GM19099 (cell line): ENCODE data around the gene DLGAP1.

ENCODE experiments used
- POLR2A ChIP-seq: IDR thresholded peaks from 3 replicates; pipeline ENCODE4 v1.6.1; 2011; ENCODE audit warnings: low read depth; ENCODE audit not compliant: insufficient read length; ENCODE audit errors: extremely low read depth

The DLGAP1 gene

GRCh38 chr18:3775996-3776395 is 679.1 kb downstream of the DLGAP1 start:
- no peak for TF ChIP-seq POLR2A

DNA sequence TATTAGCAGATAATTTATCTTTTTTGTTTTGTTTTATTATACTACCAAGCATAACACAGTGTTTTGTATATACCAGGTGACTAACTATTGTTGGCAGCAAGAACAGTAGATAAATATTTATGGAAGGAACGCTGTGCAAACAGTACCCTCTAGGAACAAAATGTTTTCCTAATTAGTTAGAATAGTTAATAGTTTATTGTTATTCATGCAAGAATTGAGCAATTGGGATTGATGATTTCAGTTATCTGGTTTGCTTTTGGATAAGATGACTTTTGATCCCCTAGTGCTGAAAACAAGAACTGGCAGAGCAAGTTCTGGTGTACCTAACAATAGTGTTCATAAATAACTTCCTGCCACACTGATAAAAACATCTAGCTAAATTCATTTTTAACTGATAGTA is 681.8 kb downstream of the DLGAP1 start:
- no peak for TF ChIP-seq POLR2A

DNA sequence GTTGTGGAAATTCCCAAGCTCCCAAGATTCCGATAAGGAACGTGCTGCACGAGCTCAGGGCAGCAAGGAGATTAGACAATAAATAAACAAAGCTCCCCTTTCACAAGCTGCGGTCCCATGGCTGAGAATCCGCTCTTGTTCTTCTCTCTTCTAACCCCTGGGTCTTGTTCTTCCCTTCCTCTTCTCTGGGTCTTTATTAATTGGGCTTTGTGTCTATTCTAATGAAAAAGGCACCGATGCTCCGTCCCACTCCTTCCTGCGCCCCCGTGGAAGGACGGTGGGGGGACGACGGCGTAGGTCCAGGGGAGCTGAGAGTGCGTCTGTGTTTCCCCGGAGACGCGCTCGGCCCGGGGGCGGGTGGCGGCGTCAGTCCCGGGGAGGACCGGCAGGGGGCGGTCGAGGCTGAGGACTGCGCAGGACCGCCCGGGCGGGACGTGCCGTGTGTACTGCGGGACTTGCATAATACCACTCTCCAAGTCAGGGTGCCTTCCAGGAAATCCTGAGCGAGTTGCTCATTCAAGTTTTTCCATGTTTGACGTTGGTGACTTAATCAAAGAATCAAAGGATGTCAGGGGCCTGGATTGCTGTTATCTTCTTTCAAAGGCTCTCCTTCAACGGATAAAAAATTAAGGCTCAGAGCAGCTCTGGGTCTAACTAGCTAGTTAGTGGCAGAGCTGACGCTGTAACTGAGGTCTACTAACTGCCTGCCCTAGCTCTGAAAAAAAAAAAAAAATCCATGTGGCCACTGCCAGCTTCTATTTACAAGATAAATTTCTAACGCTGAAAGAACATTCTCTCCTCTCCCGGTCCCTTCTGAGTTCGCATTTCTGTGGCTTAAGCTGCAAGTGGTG is 683.8 kb downstream of the DLGAP1 start:
- TF ChIP-seq POLR2A, result no peak

- no peak for TF ChIP-seq POLR2A
These were observed 693.8 kb downstream of the DLGAP1 start for GRCh38 chr18:3761266-3761665.

DNA sequence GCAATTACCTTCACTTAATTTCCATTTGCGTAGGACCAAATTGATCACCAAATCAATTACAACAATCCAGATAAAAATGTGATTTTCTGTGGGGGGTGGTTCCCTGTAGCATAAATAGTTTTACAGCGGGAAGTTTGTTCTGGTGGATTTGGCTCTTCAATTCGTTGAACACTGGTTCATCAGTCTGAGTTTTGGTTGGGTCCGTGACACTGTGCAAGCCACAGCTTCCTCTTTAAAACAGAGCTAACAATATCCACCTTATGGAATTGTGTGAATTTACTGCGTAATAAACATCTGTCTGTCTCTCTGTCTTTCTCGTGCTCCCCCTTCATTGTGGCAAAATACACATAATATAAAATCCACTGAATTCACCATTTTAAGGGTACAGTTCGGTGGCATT is 694.4 kb downstream of the DLGAP1 start:
- no peak for TF ChIP-seq POLR2A

- TF ChIP-seq POLR2A, result no peak
These were observed 696.0 kb downstream of the DLGAP1 start for GRCh38 chr18:3759099-3759498.

DNA sequence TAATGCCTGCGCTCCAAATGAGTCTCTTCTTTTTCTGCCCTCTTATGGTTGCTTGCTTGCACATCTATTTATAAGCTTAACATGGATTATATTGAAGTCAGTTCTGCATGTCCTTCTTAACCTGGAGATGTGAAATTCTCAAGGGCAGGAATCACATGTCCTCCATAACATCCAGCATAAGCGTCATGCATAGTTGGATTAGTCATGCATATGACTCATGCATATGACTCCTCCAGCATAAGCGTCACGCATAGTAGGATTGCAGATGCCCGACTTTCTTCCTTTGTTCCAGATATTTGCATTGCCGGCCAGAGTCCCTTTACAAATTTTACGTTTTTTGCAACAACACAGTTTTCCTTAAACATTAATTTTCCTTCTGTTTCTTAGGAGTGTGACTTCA is 696.6 kb downstream of the DLGAP1 start:
- TF ChIP-seq POLR2A, result no peak

DNA sequence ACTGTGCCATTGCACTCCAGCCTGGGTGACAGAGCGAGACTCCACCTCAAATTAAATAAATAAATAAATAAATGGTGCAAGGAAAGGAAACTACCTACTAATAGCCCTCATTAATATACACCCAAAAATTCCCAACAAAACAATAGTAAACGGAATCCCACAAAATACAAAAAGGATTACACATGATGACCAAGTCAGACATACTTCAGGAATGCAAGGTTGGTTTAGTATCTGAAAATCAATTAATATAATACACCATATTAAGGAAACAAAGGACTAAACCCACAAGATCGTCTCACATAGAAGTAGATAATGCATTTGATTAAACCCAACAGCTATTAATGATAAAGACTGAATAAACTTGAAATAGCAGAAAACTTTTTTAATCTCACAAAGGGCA is 697.7 kb downstream of the DLGAP1 start:
- TF ChIP-seq POLR2A, result no peak

DNA sequence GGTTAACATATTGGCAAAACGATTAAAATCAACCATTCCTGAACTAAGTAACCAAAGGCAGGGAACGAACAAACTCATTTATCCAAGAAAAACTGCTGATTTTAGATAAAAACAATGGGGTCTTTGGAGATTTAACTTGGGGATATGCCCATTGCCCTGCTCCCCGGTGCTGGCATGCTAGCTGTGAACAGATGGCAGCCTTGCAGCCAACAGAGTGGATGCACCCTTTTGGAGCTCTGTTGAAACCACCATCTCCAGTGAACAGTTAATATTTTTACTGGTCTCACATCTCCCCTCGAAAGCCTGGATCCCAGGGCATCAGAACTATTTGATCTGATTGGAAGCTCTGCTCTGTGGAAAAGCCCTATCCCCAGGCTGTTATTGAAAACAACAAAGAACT is 702.0 kb downstream of the DLGAP1 start:
- TF ChIP-seq POLR2A, result no peak

DNA sequence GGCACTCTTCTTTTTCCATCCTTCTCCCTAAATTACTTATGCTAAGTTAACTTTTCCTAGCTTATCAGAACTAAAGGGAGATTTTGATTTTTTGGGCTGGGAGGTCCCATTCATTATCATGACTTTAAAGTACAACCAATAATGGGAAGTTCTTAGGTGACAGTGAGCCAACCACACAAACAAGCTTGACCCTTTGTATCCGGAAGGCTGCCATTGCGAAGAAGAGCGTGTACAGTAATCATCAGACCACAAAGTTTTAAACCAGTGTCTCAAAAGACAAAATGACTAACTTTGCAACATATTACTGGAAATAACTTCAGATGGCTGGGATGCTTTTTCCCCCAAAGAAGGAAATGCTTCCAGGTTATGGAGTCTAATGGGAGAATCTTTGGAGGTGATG is 707.0 kb downstream of the DLGAP1 start:
- no peak for TF ChIP-seq POLR2A

- no peak for TF ChIP-seq POLR2A
These were observed 707.7 kb downstream of the DLGAP1 start for GRCh38 chr18:3747176-3747973.

GRCh38 chr18:3742541-3742940 is 712.6 kb downstream of the DLGAP1 start:
- no peak for TF ChIP-seq POLR2A

GRCh38 chr18:3741333-3741732 is 713.8 kb downstream of the DLGAP1 start:
- no peak for TF ChIP-seq POLR2A

- no peak for TF ChIP-seq POLR2A
These were observed 726.2 kb downstream of the DLGAP1 start for GRCh38 chr18:3728704-3729437.

- TF ChIP-seq POLR2A, result no peak
These were observed 727.8 kb downstream of the DLGAP1 start for GRCh38 chr18:3727274-3727673.
